NT2/D1 (cell line): ENCODE measurements around the gene OOSP3.

Source experiments
- SUZ12 ChIP-seq: IDR thresholded peaks from 2 replicates; pipeline ENCODE4 v1.6.1; 2011; ENCODE audit not compliant: insufficient read length, insufficient read depth; ENCODE audit errors: extremely low read depth
- YY1 ChIP-seq: IDR thresholded peaks from 2 replicates; pipeline ENCODE4 v1.6.1; 2011; ENCODE audit not compliant: insufficient read length, insufficient read depth

DNA sequence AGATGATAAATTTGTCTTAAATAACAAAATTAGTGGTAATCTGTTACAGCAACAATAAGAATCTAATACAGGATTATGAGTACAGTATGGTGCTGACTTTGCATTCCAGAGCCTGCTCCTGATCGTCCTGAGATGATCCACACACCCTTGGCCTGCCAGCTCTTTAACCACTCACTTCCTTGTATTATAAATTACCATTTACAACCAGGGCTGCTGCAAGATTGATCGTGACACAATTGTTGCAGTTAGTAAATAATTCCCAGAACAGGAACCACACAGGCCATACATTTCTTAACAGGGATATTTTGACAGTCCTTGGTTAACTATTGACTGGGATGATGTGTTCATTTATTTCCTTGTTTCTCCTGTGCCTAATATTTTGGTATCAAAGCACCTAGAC lies 29.5 kb upstream of the OOSP3 start:
- no peak for TF ChIP-seq SUZ12
- no peak for TF ChIP-seq YY1
